HepG2 (cell line): ENCODE measurements around the gene ANAPC5. TPM values are rescaled to one million over a fixed set of nuclear protein-coding genes. Genes with fewer than 3 reads are reported as not detected.

ENCODE experiments used
- ATF3 ChIP-seq: sonication (generic); formaldehyde crosslinking; IDR thresholded peaks from 2 replicates; pipeline ENCODE4 v1.4.0; 2020; ENCODE audit warnings: missing genetic modification reagents
- CAMTA2 ChIP-seq: sonication (generic); formaldehyde crosslinking; IDR thresholded peaks from 2 replicates; pipeline ENCODE4 v1.4.0; 2020; ENCODE audit warnings: mild to moderate bottlenecking, missing genetic modification reagents, borderline replicate concordance
- POLR2A ChIP-seq, 2 experiments: IDR thresholded peaks; 2 replicates each; pipeline ENCODE4 v1.6.1; 2011; ENCODE audit warnings: low read depth in 2 of 2, low read length in 2 of 2, mild to moderate bottlenecking in 1 of 2, moderate library complexity in 1 of 2; ENCODE audit not compliant: insufficient read depth in 1 of 2
- SAP130 ChIP-seq: IDR thresholded peaks from 2 replicates; pipeline ENCODE4 v1.6.1; 2016; ENCODE audit warnings: low read depth
- TBX2 ChIP-seq: sonication (generic); formaldehyde crosslinking; IDR thresholded peaks from 2 replicates; pipeline ENCODE4 v1.5.0; 2020; ENCODE audit warnings: missing genetic modification reagents, mild to moderate bottlenecking, borderline replicate concordance
- ZFX ChIP-seq: sonication (generic); formaldehyde crosslinking; IDR thresholded peaks from 2 replicates; pipeline ENCODE4 v1.4.0; 2020; ENCODE audit warnings: mild to moderate bottlenecking, low read depth, missing genetic modification reagents, moderate library complexity
- ZGPAT ChIP-seq: IDR thresholded peaks from 2 replicates; pipeline ENCODE4 v1.6.1; 2016; ENCODE audit warnings: mild to moderate bottlenecking
- ZNF451 ChIP-seq: sonication (generic); formaldehyde crosslinking; IDR thresholded peaks from 2 replicates; pipeline ENCODE4 v1.5.0; 2020; ENCODE audit warnings: mild to moderate bottlenecking, missing genetic modification reagents
- ZNF619 ChIP-seq: sonication (generic); formaldehyde crosslinking; IDR thresholded peaks from 2 replicates; pipeline ENCODE4 v1.4.0; 2020; ENCODE audit warnings: mild to moderate bottlenecking, missing genetic modification reagents
- ZNF724P ChIP-seq: sonication (generic); formaldehyde crosslinking; IDR thresholded peaks from 2 replicates; pipeline ENCODE4 v1.8.0; 2022; ENCODE audit warnings: missing genetic modification reagents, borderline replicate concordance
- polyA plus RNA-seq, 8 experiments: library from polyadenylated mRNA; depleted of rRNA in 3 of 8; stranded (reverse) in 7 of 8; unstranded in 1 of 8; fragments of >200 nt; fragmentation: Illumina TruSeq in 4 of 8; extraction: Trizol in 4 of 8; gene quantifications; 2 replicates each; pipeline versions ENCODE4 v1.2.1 to v1.2.3, GENCODE V29; 2011 to 2016; ENCODE audit warnings: low read depth in 4 of 8, missing spikeins in 1 of 8, mixed read lengths in 1 of 8; ENCODE audit not compliant: insufficient read depth in 1 of 8
- total RNA-seq, 5 experiments: library from RNA; depleted of rRNA; stranded (reverse); fragments of >200 nt; fragmentation: Illumina TruSeq; extraction: Trizol; gene quantifications; 2 replicates each; pipeline ENCODE4 v1.2.3, GENCODE V29; 2016; ENCODE audit warnings: low read depth in 1 of 5
- TF ChIP-seq, protein P1 (sequence below): sonication (generic); formaldehyde crosslinking; IDR thresholded peaks from one replicate; pipeline ENCODE4 v1.5.1; 2020; ENCODE audit warnings: mild to moderate bottlenecking, missing genetic modification reagents; ENCODE audit errors: not compliant biosample characterization
- TF ChIP-seq, protein P2 (sequence below): sonication (generic); formaldehyde crosslinking; IDR thresholded peaks from 2 replicates; pipeline ENCODE4 v1.4.0; 2020; ENCODE audit warnings: missing genetic modification reagents
- TF ChIP-seq, protein P3 (sequence below): sonication (generic); formaldehyde crosslinking; IDR thresholded peaks from 2 replicates; pipeline ENCODE4 v1.4.0; 2020; ENCODE audit warnings: missing genetic modification reagents, borderline replicate concordance

Gene ANAPC5
- total and polyA plus RNA-seq, 2 of the 13 experiments (the other 11 are each of a cell fraction or from before 2014, with no cell fraction given): 146 to 161 TPM

GRCh38 chr12:121400332-121401139 is 48.3 kb upstream of the ANAPC5 start (continued):
- 0 out of 2 replicates have a peak, but pooled peaks have one; percentile 15 for TF ChIP-seq ZNF451 (CRISPR knock-in tag)
- no peak for TF ChIP-seq ZNF724P
- 0 out of 2 replicates have a peak, but pooled peaks have one; percentile 67 for TF ChIP-seq CAMTA2 (CRISPR knock-in tag)
- TF ChIP-seq ZFX (CRISPR knock-in tag): peak; percentile 15; the same call in 1 of the 2 replicates
- TF ChIP-seq, protein P1, sequence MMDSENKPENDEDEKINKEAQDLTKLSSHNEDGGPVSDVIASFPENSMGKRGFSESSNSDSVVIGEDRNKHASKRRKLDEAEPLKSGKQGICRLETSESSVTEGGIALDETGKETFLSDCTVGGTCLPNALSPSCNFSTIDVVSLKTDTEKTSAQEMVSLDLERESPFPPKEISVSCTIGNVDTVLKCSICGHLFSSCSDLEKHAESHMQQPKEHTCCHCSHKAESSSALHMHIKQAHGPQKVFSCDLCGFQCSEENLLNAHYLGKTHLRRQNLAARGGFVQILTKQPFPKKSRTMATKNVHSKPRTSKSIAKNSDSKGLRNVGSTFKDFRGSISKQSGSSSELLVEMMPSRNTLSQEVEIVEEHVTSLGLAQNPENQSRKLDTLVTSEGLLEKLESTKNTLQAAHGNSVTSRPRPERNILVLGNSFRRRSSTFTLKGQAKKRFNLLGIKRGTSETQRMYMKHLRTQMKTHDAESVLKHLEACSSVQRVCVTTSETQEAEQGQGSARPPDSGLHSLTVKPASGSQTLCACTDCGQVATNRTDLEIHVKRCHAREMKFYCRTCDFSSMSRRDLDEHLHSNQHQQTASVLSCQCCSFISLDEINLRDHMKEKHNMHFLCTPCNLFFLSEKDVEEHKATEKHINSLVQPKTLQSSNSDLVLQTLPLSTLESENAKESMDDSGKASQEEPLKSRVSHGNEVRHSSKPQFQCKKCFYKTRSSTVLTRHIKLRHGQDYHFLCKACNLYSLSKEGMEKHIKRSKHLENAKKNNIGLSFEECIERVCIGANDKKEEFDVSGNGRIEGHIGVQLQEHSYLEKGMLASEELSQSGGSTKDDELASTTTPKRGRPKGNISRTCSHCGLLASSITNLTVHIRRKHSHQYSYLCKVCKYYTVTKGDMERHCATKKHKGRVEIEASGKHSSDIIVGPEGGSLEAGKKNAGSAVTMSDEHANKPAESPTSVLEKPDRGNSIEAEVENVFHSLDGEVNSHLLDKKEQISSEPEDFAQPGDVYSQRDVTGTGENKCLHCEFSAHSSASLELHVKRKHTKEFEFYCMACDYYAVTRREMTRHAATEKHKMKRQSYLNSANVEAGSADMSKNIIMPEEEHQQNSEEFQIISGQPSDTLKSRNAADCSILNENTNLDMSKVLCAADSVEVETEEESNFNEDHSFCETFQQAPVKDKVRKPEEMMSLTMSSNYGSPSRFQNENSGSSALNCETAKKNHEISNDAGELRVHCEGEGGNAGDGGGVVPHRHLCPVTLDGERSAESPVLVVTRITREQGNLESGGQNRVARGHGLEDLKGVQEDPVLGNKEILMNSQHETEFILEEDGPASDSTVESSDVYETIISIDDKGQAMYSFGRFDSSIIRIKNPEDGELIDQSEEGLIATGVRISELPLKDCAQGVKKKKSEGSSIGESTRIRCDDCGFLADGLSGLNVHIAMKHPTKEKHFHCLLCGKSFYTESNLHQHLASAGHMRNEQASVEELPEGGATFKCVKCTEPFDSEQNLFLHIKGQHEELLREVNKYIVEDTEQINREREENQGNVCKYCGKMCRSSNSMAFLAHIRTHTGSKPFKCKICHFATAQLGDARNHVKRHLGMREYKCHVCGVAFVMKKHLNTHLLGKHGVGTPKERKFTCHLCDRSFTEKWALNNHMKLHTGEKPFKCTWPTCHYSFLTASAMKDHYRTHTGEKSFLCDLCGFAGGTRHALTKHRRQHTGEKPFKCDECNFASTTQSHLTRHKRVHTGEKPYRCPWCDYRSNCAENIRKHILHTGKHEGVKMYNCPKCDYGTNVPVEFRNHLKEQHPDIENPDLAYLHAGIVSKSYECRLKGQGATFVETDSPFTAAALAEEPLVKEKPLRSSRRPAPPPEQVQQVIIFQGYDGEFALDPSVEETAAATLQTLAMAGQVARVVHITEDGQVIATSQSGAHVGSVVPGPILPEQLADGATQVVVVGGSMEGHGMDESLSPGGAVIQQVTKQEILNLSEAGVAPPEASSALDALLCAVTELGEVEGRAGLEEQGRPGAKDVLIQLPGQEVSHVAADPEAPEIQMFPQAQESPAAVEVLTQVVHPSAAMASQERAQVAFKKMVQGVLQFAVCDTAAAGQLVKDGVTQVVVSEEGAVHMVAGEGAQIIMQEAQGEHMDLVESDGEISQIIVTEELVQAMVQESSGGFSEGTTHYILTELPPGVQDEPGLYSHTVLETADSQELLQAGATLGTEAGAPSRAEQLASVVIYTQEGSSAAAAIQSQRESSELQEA: peak; percentile 76
- TF ChIP-seq ZNF619 (CRISPR knock-in tag): no peak
- TF ChIP-seq POLR2A (IDR thresholded peaks at IDR 0.05; ENCODE audit: insufficient read depth in 1 of 2, low read depth in 2 of 2, low read length in 2 of 2): peak in 1 of 2 experiments; percentile 57; a peak in 2 of 4 replicates
- TF ChIP-seq, protein P2, sequence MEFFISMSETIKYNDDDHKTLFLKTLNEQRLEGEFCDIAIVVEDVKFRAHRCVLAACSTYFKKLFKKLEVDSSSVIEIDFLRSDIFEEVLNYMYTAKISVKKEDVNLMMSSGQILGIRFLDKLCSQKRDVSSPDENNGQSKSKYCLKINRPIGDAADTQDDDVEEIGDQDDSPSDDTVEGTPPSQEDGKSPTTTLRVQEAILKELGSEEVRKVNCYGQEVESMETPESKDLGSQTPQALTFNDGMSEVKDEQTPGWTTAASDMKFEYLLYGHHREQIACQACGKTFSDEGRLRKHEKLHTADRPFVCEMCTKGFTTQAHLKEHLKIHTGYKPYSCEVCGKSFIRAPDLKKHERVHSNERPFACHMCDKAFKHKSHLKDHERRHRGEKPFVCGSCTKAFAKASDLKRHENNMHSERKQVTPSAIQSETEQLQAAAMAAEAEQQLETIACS (CRISPR knock-in tag): peak; percentile 39; the same call in 1 of the 2 replicates
- peak; percentile 28; the same call in 1 of the 2 replicates for TF ChIP-seq SAP130 (CRISPR knock-in tag)
- TF ChIP-seq ZGPAT (CRISPR knock-in tag): peak; percentile 70; the same call in 1 of the 2 replicates
- peak; percentile 21; the same call in 1 of the 2 replicates for TF ChIP-seq TBX2
- TF ChIP-seq, protein P3, sequence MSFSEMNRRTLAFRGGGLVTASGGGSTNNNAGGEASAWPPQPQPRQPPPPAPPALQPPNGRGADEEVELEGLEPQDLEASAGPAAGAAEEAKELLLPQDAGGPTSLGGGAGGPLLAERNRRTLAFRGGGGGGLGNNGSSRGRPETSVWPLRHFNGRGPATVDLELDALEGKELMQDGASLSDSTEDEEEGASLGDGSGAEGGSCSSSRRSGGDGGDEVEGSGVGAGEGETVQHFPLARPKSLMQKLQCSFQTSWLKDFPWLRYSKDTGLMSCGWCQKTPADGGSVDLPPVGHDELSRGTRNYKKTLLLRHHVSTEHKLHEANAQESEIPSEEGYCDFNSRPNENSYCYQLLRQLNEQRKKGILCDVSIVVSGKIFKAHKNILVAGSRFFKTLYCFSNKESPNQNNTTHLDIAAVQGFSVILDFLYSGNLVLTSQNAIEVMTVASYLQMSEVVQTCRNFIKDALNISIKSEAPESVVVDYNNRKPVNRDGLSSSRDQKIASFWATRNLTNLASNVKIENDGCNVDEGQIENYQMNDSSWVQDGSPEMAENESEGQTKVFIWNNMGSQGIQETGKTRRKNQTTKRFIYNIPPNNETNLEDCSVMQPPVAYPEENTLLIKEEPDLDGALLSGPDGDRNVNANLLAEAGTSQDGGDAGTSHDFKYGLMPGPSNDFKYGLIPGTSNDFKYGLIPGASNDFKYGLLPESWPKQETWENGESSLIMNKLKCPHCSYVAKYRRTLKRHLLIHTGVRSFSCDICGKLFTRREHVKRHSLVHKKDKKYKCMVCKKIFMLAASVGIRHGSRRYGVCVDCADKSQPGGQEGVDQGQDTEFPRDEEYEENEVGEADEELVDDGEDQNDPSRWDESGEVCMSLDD (CRISPR knock-in tag): 0 out of 2 replicates have a peak, but pooled peaks have one; percentile 53
- peak; percentile 51; the same call in 1 of the 2 replicates for TF ChIP-seq ATF3 (CRISPR knock-in tag)
